Stomach (tissue), 4 donors: ENCODE measurements around the gene HEPHL1.

Experiments
- CTCF ChIP-seq, 7 experiments: fragments of 450-650 bp in 4 of 7; fragments of 200-600 bp in 3 of 7; sonication (generic) in 3 of 7; IDR thresholded peaks; one replicate each; pipeline ENCODE4 v1.5.1; 2016 to 2019; ENCODE audit warnings: antibody characterized with exemption in 7 of 7, control low read depth in 2 of 7, mild to moderate bottlenecking in 1 of 7
- POLR2A ChIP-seq, 4 donors: fragments of 450-650 bp; IDR thresholded peaks; one replicate each; pipeline ENCODE4 v1.6.1; 2016; ENCODE audit warnings: antibody characterized with exemption in 4 of 4, control low read depth in 2 of 4, mild to moderate bottlenecking in 1 of 4, moderate library complexity in 1 of 4
- POLR2AphosphoS5 ChIP-seq, 3 donors: sonication (generic); formaldehyde crosslinking; IDR thresholded peaks; one replicate each; pipeline ENCODE4 v1.6.1; 2016; ENCODE audit warnings: antibody characterized with exemption in 3 of 3

DNA sequence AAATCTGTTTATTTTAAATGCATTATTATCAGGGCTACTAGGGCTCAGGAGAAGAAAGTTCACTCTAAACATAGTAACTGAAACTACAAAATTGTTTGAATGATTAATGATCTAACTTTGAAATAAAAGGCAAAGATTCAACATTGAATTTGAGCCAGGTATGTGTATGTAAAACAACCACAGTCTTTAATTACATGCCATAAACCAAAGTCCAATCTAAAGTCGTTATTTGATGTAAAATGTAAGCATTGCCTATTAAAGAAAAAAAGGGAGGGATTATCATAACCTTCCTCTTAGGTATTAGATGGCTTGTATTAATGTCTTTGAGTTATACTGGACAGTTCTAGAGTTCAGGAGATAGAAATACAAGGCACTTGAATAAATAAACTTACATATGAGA, 82.3 kb downstream of the HEPHL1 start:
- TF ChIP-seq CTCF (IDR thresholded peaks at IDR 0.05) (no peak), POLR2AphosphoS5 (IDR thresholded peaks at IDR 0.05) (no peak), POLR2A (IDR thresholded peaks at IDR 0.05) (no peak)
